ENCODE data around the gene ARFGAP3. TPM values are rescaled to one million over a fixed set of nuclear protein-coding genes. Genes with fewer than 3 reads are reported as not detected.

ARFGAP3 gene
- total RNA-seq, 1 experiment from 2014 or later, result 27.0 TPM

DNA sequence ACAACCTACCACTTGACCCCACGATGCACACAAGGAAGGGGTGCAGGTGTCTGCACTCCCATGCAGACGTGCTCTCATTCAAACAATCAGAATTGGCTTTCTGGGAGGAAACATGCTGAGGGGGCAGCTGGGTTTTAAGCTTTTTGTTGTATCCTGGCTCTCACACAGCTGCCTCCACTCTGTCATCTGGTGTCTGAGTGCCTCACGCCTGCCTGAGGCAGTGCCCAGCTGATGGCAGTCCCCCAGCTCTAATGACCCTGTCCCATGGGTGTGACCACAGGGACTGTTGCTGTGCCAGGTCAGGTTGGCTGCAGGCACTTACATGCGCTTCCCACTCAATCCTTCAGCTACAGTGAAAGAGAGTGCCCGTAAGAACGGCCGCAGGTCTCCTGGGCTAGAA lies 53.7 kb downstream of the ARFGAP3 start:
- no TSS peak for BruUV-seq (replicated peaks)
- CTCF ChIA-PET, result no interaction called here
- POLR2A ChIA-PET, result no interaction called here
- TF ChIP-seq, protein P1, sequence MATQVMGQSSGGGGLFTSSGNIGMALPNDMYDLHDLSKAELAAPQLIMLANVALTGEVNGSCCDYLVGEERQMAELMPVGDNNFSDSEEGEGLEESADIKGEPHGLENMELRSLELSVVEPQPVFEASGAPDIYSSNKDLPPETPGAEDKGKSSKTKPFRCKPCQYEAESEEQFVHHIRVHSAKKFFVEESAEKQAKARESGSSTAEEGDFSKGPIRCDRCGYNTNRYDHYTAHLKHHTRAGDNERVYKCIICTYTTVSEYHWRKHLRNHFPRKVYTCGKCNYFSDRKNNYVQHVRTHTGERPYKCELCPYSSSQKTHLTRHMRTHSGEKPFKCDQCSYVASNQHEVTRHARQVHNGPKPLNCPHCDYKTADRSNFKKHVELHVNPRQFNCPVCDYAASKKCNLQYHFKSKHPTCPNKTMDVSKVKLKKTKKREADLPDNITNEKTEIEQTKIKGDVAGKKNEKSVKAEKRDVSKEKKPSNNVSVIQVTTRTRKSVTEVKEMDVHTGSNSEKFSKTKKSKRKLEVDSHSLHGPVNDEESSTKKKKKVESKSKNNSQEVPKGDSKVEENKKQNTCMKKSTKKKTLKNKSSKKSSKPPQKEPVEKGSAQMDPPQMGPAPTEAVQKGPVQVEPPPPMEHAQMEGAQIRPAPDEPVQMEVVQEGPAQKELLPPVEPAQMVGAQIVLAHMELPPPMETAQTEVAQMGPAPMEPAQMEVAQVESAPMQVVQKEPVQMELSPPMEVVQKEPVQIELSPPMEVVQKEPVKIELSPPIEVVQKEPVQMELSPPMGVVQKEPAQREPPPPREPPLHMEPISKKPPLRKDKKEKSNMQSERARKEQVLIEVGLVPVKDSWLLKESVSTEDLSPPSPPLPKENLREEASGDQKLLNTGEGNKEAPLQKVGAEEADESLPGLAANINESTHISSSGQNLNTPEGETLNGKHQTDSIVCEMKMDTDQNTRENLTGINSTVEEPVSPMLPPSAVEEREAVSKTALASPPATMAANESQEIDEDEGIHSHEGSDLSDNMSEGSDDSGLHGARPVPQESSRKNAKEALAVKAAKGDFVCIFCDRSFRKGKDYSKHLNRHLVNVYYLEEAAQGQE (IDR thresholded peaks at IDR 0.05; ENCODE audit: insufficient read depth in 1 of 2, low read depth in 2 of 2, low read length in 1 of 2), result no peak
- TF ChIP-seq TCF7L2 (IDR thresholded peaks at IDR 0.05; ENCODE audit: low read depth, low read length) (no peak), POLR2AphosphoS5 (IDR thresholded peaks at IDR 0.05; ENCODE audit: low read depth, low read length) (no peak), SIN3A (IDR thresholded peaks at IDR 0.05; ENCODE audit: borderline replicate concordance, insufficient read depth, low read depth, low read length) (no peak)
- TF ChIP-seq, protein P2, sequence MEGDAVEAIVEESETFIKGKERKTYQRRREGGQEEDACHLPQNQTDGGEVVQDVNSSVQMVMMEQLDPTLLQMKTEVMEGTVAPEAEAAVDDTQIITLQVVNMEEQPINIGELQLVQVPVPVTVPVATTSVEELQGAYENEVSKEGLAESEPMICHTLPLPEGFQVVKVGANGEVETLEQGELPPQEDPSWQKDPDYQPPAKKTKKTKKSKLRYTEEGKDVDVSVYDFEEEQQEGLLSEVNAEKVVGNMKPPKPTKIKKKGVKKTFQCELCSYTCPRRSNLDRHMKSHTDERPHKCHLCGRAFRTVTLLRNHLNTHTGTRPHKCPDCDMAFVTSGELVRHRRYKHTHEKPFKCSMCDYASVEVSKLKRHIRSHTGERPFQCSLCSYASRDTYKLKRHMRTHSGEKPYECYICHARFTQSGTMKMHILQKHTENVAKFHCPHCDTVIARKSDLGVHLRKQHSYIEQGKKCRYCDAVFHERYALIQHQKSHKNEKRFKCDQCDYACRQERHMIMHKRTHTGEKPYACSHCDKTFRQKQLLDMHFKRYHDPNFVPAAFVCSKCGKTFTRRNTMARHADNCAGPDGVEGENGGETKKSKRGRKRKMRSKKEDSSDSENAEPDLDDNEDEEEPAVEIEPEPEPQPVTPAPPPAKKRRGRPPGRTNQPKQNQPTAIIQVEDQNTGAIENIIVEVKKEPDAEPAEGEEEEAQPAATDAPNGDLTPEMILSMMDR (IDR thresholded peaks at IDR 0.05), result no peak
- Histone ChIP-seq H3K4me1 (ENCODE audit: control insufficient read depth, insufficient read depth, low read length) (peaks cover 2% of the 10 kb centered on the region; the same call in 1 of the 2 replicates), H3K27me3 (ENCODE audit: control insufficient read depth, insufficient read depth, low read length) (no peaks in the 10 kb centered on the region), H3K36me3 (ENCODE audit: control insufficient read depth, insufficient read depth, low read length) (no peaks in the 10 kb centered on the region), H3K9me3 (ENCODE audit: control insufficient read depth, insufficient read depth, low read depth, low read length) (no peaks in the 10 kb centered on the region), H3K4me3 (ENCODE audit: low read depth in 2 of 2, low read length in 2 of 2) (no peak overlapping the region), H3K27ac (ENCODE audit: low read length) (no peak overlapping the region)
- in situ Hi-C loops (cut with HindIII; ENCODE audit: low pct_unique_long_range_greater_than_20kb, low sequenced_read_pairs) (no loop called here), intact Hi-C loops (cut with micrococcal nuclease; ENCODE audit: unreplicated experiment) (no loop called here)
- ATAC-seq (no peak), DNase-seq (ENCODE audit: low read depth, low spot score) (no peak)

DNA sequence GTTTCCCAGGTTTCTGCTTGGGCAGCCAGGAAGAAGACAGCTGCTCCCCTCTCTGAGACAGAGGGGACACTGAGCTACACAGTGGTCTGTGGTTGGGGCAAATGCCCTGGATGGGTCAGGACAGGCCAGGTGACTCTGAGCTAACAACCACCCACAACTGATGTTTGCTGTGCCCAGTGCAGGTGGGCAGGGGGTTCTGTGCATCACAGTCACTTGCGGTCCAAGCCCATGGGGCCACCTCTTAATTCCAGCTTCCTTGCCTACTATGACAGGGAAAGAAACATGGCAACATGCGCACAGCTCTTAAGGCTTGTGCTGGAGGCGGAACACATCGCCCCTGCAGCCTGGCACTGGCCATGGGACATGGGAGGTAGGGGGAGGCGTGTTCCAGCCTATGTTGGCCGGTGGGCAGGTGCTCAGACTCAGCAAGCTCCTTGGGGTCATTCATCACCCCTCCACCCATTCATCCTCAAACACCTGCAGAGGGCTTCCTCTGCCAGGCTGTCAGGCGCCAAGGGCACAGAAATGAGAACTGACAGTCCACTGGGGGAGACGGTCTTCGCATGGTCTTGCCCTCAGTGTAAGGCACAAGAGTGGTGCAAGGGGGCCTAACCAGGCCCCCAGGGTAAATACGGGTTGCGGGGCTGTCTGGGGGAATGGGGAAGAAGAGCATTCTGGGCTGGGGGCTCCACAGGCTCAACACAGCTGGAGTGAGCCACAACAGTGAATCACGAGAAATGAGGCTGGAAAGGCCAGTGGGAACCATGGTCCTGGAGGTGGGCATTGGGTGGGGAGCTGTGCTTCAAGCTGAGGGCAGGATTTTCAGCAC lies 55.6 kb downstream of the ARFGAP3 start:
- no peaks in the 10 kb centered on the region for H3K27me3 ChIP-seq (ENCODE audit: control insufficient read depth, insufficient read depth, low read length)
- no TSS peak for BruUV-seq (replicated peaks)
- no peak for DNase-seq (ENCODE audit: low read depth, low spot score)
- H3K4me3 ChIP-seq (ENCODE audit: low read depth in 2 of 2, low read length in 2 of 2), result no peak overlapping the region
- no peak for ATAC-seq
- no peaks in the 10 kb centered on the region for H3K36me3 ChIP-seq (ENCODE audit: control insufficient read depth, insufficient read depth, low read length)
- no peak for TF ChIP-seq SIN3A (IDR thresholded peaks at IDR 0.05; ENCODE audit: borderline replicate concordance, insufficient read depth, low read depth, low read length)
- TF ChIP-seq TCF7L2 (IDR thresholded peaks at IDR 0.05; ENCODE audit: low read depth, low read length), result no peak
- no peak for TF ChIP-seq POLR2AphosphoS5 (IDR thresholded peaks at IDR 0.05; ENCODE audit: low read depth, low read length)
- TF ChIP-seq, protein P1 (IDR thresholded peaks at IDR 0.05; ENCODE audit: insufficient read depth in 1 of 2, low read depth in 2 of 2, low read length in 1 of 2), result no peak
- TF ChIP-seq, protein P2 (IDR thresholded peaks at IDR 0.05), result no peak
- in situ Hi-C loops (cut with HindIII; ENCODE audit: low pct_unique_long_range_greater_than_20kb, low sequenced_read_pairs) (no loop called here), intact Hi-C loops (cut with micrococcal nuclease; ENCODE audit: unreplicated experiment) (no loop called here)
- H3K9me3 ChIP-seq (ENCODE audit: control insufficient read depth, insufficient read depth, low read depth, low read length), result no peaks in the 10 kb centered on the region
- H3K27ac ChIP-seq (ENCODE audit: low read length), result no peak overlapping the region
- CTCF ChIA-PET, result no interaction called here
- H3K4me1 ChIP-seq (ENCODE audit: control insufficient read depth, insufficient read depth, low read length), result peaks cover 2% of the 10 kb centered on the region; the same call in 1 of the 2 replicates
- POLR2A ChIA-PET, result interaction anchor here (0.5 kb wide), 1 partner anchor 19 kb away, joined by 13 read pairs; no protein-coding TSS in a partner anchor
